Frontal cortex (tissue), 4 donors: ENCODE measurements around the gene OR56A1. TPM values are rescaled to one million over a fixed set of nuclear protein-coding genes. Genes with fewer than 3 reads are reported as not detected.

ENCODE experiments used
- DNase-seq, 2 donors: peaks; one replicate each; pipeline ENCODE4 v3.0.0; 2012; ENCODE audit warnings: low spot score in 2 of 2
- FAIRE-seq: peaks from 2 replicates; lab custom pipeline; 2012; peaks lifted over from hg19 to GRCh38; lab: Jason Lieb, UNC
- small RNA-seq: library from RNA; depleted of rRNA; stranded (forward); fragments of <200 nt; gene quantifications from one replicate; pipeline ENCODE3, GENCODE V24; 2014
- total RNA-seq: library from RNA; depleted of rRNA; stranded (reverse); fragments of >200 nt; gene quantifications from one replicate; pipeline ENCODE4 v1.2.3, GENCODE V29; 2014
- donor health status: control.
- donor health status: control.
- donor health status: control.

OR56A1 gene
- total RNA-seq, 1 donor from 2014 or later: under 0.01 TPM

- DNase-seq (peak in 1 of 2 donors; percentile 10), FAIRE-seq (no peak)
These were observed 37.8 kb downstream of the OR56A1 start for GRCh38 chr11:5992604-5993251.

GRCh38 chr11:5992150-5992549 lies 38.4 kb downstream of the OR56A1 start:
- no peak for FAIRE-seq
- DNase-seq: no peak

GRCh38 chr11:5989203-5989602 lies 41.4 kb downstream of the OR56A1 start:
- DNase-seq (no peak), FAIRE-seq (no peak)

GRCh38 chr11:5986885-5987284 lies 43.7 kb downstream of the OR56A1 start, which contains the start of gene OR52L1:
Gene OR52L1, minus strand, starts transcription at chr11:5986985. Its CDS starts 55 bp downstream, at chr11:5986930.
- no peak for DNase-seq
- FAIRE-seq: no peak

GRCh38 chr11:5983443-5983842 lies 47.1 kb downstream of the OR56A1 start:
- FAIRE-seq (no peak), DNase-seq (no peak)

- no peak for DNase-seq
- no peak for FAIRE-seq
These were observed 57.0 kb downstream of the OR56A1 start for GRCh38 chr11:5973530-5973929.

Small RNAs within 50 kb of the gene (small RNA-seq; reads per million reads assigned to genes)
- not detected for gene RNA5SP329

Other genes with a start within 250 kb of the OR56A1 start
- gene OR52N5, start 247.4 kb downstream of the OR56A1 start, total RNA-seq: not detected
- not detected for gene OR52N1, start 239.5 kb downstream of the OR56A1 start, total RNA-seq
- not detected for gene OR52N2, start 221.8 kb downstream of the OR56A1 start, total RNA-seq
- gene OR52E6, start 188.9 kb downstream of the OR56A1 start, total RNA-seq: not detected
- not detected for gene OR52E8, start 173.1 kb downstream of the OR56A1 start, total RNA-seq
- not detected for gene OR52E4, start 150.1 kb downstream of the OR56A1 start, total RNA-seq
- gene OR52E5, start 137.6 kb downstream of the OR56A1 start, total RNA-seq: not detected
- gene OR56A3, start 88.5 kb downstream of the OR56A1 start, total RNA-seq: not detected
- not detected for gene OR56A5, start 62.3 kb downstream of the OR56A1 start, total RNA-seq
- 0.41 TPM for gene OR52L1, start 43.8 kb downstream of the OR56A1 start, total RNA-seq
- under 0.01 TPM for gene OR56A4, start 23.8 kb downstream of the OR56A1 start, total RNA-seq
- not detected for gene OR56B4, start 76.9 kb upstream of the OR56A1 start, total RNA-seq
- not detected for gene OR52B2, start 139.6 kb upstream of the OR56A1 start, total RNA-seq
- gene OR52W1, start 168.5 kb upstream of the OR56A1 start, total RNA-seq: not detected
- not detected for gene C11orf42, start 174.8 kb upstream of the OR56A1 start, total RNA-seq
- gene FHIP1B, start 203.9 kb upstream of the OR56A1 start, total RNA-seq: 19.6 TPM
- 0.41 TPM for gene CNGA4, start 208.3 kb upstream of the OR56A1 start, total RNA-seq
- gene CCKBR, start 229.1 kb upstream of the OR56A1 start, total RNA-seq: 5.7 TPM